GM10266 (cell line): ENCODE results near the gene SLC44A5.

Source experiments
- DNase-seq: peaks from one replicate; pipeline ENCODE4 v3.0.0; 2012; ENCODE audit errors: extremely low spot score
- TF ChIP-seq, protein P1 (sequence below): IDR thresholded peaks from 2 replicates; pipeline ENCODE4 v1.5.1; 2012; ENCODE audit warnings: mild to moderate bottlenecking, low read depth; ENCODE audit not compliant: control insufficient read depth, insufficient read depth; ENCODE audit errors: missing control alignments

Gene SLC44A5

DNA sequence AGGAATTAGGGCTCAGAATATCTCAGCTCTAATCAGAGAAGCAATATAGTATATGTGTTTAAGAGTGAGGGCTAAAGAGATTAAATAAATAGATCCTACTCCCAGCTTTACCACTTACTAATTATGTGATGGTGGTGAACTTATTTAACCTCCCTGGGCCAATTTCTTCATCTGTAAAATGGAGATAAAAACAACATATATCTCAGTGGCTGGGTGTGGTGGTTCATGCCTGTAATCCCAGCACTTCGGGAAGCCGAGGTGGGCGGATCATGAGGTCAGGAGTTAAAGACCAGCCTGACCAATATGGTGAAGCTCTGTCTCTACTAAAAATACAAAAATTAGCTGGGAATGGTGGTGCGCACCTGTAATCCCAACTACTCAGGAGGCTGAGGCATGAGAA, 135.2 kb downstream of the SLC44A5 start:
- TF ChIP-seq, protein P1, sequence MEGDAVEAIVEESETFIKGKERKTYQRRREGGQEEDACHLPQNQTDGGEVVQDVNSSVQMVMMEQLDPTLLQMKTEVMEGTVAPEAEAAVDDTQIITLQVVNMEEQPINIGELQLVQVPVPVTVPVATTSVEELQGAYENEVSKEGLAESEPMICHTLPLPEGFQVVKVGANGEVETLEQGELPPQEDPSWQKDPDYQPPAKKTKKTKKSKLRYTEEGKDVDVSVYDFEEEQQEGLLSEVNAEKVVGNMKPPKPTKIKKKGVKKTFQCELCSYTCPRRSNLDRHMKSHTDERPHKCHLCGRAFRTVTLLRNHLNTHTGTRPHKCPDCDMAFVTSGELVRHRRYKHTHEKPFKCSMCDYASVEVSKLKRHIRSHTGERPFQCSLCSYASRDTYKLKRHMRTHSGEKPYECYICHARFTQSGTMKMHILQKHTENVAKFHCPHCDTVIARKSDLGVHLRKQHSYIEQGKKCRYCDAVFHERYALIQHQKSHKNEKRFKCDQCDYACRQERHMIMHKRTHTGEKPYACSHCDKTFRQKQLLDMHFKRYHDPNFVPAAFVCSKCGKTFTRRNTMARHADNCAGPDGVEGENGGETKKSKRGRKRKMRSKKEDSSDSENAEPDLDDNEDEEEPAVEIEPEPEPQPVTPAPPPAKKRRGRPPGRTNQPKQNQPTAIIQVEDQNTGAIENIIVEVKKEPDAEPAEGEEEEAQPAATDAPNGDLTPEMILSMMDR = no peak
- no peak for DNase-seq

DNA sequence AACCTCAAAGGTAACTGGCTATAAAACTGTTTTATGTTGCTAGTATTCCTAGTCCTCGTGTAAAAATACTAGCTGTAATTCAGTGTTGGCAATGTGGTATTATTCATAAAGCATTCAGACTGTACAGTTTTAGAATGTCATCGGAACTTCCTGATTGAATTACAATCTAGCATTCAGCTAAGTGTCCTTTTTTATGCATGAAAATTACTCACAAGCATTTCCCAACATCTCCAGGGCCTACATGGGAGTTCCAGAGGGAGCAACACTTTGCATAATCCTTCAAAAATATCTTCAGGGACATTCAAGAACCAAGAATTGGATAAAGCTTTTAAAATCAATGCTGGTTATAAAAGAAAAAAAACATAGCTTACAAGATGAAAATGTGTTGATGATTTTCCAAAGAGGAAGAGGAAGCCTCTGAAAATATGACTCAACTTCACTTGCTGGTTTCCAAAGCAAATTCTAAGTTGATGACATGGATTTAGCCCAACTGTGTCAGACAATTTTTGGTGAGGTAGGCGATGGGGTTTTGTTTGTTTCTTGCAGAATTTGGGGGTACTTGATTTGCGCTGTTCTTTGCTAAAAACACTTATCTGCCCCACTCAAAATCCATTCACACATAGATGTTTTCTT, 137.8 kb downstream of the SLC44A5 start:
- DNase-seq = no peak
- TF ChIP-seq, protein P1 = no peak

DNA sequence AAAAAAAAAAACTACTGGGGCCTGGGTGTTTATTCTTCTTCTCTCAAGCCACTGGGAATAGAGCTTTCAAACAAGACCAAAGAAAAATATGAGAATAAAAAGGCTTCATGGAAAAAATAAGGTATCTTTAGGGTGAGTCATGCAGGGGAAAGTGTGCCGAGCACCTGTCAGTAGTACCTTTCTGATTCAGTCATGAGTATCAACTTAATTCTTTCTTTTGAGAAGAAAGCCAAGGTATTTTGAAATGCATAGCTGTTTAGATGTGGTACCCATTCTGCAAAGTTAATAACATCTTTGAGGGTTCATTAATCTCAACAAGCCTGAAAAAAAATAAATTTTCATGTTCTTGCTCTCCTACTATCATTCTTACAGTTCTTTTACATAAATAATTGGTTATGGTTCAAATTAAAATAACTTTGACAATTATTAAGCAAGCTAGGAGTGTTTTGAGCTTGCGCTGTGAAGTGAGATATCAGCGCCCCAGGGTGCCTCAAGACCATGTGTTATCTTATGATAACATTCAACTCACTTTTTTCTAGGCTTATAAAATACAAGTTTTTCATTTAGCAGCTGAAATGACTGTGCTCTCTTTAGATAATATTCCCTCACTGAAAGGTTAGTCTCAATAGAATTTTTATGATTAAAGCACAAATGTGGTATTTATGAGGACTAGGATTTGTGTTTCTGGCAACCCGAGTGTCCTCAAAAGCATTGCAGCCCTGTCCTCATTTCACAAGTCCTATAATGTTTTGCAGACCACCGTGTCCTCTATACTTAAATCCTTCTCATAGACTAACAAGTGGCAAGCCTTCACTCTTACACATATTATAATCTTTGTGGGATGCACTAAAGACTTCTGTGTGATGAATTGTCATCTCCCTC, 138.6 kb downstream of the SLC44A5 start:
- TF ChIP-seq, protein P1 = no peak
- DNase-seq = no peak

DNA sequence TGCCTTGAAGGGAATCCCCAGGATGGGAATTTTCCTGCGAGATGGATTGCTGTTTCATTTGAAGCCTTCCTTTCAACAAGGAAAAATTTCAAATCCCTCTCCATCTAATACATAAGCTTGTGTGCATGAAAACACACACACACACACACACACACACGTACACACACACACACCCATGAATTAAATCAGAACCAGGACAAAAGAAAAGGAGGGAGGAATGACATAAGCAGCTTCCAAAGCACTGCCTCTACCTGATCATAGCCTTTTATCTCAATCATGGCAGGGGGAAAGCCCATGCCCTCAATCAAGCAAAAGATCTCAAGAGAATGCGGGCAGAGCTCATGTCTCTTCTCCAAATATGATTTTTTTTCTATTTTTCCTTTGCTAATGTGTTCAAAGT, 139.7 kb downstream of the SLC44A5 start:
- TF ChIP-seq, protein P1 = no peak
- no peak for DNase-seq

DNA sequence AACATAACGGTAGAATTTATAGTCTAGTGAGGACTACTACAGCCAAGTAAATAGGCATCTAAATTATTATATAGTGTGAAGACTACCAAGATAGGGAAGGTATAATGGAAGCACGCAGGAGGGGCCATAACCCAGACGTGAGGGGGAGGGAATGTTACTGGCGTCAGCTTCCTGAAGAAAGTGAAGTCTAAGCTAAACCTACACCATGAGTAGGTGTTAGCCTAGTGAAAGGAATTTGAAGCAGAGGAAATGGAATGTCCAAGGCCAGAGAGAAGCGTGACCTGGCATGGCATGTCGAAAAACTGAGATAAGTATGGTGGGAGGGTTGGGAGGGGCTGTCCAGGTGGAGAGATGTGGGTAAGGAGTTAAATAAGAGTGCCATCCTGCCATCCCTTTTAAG, 140.5 kb downstream of the SLC44A5 start:
- TF ChIP-seq, protein P1 = no peak
- DNase-seq = no peak

DNA sequence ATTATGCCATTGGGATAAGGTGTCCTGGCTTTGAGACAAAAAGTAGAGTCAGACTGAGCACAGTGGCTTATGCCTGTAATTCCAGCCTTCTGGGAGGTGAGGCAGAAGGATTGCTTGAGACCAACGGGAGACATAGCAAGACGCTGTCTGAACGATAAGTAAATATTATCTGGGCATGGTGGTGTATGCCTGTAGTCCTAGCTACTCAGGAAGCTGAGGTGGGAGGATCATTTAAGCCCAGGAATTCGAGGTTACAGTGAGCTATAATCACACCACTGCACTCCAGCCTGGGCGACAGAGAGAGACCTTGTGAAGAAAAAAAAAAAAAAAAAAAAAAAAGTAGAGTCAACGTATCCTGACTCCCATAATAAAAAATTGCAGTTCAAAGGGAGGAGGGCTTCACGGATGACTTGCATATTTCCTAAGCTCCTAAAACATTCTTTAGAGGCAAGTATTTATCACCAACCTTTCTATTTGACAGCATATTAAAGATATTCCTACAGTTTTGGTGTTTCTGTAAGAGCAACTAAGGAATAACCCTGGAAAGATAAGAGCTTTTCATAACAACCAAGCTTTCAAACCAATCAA, 141.2 kb downstream of the SLC44A5 start:
- no peak for DNase-seq
- TF ChIP-seq, protein P1 = no peak
